ENCODE data around the gene ITPKA. TPM values are rescaled to one million over a fixed set of nuclear protein-coding genes. Genes with fewer than 3 reads are reported as not detected.

ITPKA gene
- total RNA-seq, 1 experiment from 2014 or later: 10.9 TPM

DNA sequence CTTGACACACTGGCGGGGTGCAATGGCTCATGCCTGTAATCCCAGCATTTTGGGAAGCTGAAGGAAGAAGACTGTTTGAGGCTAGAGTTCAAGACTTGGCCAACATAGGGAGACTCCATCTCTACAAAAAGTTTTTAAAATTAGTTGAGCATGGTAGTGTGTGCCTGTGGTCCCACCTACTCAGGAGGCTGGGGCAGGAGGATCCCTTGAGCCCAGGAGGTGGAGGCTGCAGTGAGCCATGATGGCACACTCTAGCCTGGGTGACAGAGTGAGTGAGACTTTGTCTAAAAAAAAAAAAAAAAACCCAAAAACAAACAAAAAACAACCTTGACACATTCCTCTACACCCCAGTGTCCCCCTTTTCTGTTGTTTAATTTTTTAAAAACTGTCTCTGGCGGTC, 4.0 kb upstream of the ITPKA start:
- DNase-seq (ENCODE audit: low read depth): no peak

DNA sequence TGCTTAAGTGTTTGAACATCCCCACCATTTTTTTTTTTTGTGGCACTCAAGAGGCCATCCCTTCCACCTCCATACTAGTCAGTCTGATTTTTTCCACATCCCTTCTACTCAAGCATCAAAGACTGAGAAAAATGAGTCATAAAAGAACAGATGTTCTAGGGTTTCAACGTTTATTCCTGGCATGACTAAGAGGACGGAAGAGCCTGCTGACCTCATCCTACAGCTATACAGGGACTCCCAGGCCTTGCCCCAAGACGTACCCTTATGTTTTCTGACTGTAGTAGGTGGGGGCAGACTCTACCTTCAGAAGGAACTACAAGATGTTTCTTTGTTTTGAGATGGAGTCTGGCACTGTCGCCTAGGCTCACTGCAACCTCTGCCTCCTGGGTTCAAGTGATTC, 3.3 kb upstream of the ITPKA start:
- peak; percentile 99 for DNase-seq (ENCODE audit: low read depth)

DNA sequence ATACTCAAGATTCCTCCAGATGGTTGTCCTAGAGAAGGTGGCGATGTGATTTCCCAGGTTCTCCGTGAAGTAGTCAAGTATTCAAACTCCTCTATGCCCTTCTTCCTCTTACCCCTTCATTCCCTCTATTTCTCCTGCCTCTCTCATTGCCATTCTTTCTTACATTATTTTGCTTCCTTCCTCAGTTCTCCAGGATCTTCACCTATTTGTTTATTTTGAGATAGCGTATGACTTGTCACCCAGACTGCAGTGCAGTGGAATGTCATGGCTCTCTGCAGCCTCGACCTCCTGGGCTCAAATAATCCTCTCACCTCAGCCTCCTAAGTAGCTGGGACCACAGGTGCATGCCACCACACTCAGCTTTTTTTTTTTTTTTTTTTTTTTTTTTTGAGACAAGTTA, 1.8 kb upstream of the ITPKA start:
- no peak for DNase-seq (ENCODE audit: low read depth)

DNA sequence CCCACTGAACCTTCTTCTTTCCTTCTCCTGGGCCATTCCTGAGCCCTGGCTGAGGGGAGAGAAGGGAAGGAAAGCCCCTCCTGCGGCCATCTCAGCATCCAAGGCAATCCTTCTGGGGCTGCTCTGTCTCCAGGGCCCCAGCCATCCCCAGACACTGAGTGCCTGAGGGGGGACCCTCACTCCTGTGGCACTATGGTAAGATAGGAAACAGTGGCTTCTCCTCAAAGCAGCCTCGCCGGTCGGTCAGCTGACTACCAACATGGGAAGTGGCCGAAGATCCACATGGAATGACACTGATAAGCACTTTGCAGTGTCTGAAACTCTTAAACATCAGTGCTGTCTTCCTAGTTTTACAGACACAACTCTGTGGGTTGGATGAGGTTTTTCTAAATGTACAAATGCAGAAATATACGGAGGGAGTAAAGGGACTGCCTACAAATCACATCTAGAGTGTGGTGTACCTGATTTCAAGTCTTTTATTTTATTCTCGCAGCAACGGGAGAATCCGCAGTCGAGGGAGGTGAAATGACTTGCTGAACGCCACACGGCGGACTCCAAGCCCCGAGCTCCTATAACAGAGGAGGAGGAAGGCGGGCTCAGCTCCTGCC, 973 bp upstream of the ITPKA start:
- DNase-seq (ENCODE audit: low read depth): no peak

DNA sequence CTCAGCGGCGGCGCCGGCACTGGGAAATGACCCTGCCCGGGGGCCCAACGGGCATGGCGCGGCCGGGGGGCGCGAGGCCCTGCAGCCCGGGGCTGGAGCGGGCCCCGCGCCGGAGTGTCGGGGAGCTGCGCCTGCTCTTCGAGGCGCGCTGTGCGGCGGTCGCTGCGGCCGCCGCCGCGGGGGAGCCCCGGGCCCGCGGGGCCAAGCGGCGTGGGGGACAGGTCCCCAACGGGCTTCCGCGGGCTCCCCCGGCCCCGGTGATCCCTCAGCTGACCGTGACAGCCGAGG, 172 bp downstream of the ITPKA start:
- no peak for DNase-seq (ENCODE audit: low read depth)

DNA sequence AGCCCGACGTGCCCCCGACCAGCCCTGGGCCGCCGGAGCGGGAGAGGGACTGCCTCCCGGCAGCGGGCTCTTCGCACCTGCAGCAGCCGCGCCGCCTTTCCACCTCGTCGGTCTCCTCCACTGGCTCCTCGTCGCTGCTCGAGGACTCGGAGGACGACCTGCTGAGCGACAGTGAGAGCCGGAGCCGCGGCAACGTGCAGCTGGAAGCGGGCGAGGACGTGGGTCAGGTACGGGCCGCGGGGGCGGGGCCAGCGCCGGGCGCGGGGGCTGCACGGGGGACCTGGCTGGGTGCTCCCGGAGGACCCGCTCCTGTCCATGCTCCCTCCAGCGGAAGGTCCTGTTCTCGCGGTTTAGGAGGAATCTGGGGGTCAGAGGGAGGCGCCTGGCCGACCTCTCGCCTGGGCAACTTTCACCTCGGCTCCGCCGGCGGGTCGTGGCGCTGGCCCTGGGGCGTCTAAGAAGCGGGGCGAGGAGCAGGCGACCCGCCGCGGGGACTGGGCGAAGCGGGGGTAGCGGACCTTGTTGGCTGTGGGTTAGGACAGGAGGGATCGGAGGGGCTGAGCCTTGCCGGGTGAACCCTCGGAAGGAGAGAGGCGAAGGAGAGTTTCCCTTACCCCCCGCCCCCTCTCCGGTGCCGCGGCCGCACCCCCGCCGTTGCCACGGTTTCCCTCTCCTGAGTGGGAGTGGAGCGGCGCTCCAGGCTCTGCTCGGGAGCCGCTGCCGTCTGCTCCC, 682 bp downstream of the ITPKA start:
- DNase-seq (ENCODE audit: low read depth): no peak

DNA sequence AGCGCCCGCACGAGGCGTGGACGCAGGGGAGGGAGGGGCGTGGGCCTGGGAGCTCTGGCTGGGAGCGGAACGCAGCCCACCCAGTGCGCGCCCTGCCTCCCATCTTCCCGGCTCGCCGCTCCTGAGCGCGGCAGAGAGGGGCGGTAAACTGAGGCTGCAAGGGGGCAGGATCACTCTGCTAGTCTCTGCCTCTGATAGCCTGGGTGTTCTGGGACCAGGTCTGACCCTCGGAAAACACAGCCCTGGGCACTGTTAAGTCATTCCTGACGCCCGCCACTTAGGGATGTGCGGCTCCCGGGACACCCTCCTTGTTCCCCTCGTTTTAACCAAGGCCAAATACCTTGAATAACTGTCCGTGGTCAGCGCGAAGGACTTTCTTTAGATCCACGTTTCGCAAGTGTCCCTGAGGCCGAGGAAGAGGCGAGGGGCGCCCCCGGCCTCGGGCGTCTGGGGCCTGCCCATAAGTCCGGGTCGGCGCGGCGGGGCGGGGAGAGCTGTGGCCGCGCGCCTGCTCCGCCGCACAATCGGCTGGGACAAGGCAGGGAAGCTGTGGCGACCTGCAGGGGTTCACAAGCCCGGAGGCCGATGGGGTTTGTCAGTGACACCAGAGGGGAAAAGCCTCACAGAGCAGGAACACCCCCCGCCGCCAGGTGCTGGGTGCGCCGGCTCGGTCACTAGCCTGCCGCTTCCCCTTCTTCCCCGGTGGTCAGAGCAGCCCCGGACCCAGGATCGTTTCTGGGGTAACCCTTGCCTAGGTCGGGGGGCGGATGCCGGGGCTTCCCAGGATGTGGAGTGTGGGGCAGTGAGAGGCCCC, 1.5 kb downstream of the ITPKA start:
- DNase-seq (ENCODE audit: low read depth): no peak

DNA sequence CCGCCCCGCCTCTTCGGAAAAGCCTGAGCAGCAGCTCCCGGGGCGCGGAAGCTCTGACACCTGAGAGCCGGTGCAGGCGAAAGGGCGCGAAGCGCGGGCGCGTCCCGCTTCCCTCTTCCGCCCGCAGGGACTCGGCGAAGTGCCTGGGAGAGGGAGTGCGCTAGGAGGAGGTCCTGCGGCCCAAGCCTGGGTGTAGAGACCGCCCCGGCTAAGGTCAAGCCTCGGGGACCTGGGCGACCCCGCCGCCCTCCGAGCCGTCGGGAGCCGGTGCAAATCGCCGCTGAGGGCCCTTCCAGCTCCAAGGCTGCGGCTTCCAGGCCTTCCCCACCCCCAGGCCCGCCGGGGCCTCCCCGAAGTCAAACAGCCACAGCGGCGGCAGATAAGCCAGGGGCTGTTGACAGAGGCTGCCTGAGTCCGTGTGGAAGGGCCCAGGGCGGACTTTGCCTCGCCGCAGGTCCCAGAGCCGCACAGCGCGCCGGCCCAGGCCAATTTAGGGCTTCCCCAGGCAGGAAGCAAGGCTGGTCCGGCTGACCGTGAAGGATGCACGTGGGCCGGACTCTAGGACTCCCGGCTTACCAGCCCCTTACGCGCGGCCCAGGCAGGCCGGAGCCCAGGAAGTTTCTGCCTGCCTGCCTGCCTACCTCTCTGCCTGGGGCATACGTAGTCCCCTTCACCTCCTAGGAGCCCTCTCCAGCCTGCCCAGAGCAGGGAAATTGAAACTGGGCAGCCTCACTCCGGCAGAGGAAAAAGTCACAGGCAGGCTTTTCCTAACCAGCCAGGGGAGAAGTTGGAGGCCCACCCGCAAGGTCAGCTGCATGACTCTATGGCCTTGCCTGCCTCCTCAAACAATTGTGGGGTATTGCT, 2.3 kb downstream of the ITPKA start:
- DNase-seq (ENCODE audit: low read depth): no peak

DNA sequence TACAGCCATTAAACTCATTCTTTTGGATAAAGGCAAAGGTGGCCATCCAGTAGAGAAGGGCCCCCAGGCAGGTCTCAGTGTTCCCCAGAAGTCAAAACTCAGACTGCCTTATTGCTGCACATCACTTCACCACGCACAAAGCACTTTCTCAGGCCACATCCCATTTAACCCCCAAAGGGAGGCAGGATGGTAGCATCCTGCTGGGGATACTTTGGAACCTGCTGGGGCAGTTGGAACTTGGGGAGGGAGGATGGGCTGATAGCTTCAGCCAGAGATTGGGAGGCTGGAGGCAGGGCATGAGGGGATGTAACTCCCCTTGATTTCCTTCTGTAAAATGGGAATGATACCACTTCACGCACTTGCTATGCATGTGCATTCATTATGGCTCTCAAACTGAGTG, 5.0 kb downstream of the ITPKA start:
- DNase-seq (ENCODE audit: low read depth): no peak

DNA sequence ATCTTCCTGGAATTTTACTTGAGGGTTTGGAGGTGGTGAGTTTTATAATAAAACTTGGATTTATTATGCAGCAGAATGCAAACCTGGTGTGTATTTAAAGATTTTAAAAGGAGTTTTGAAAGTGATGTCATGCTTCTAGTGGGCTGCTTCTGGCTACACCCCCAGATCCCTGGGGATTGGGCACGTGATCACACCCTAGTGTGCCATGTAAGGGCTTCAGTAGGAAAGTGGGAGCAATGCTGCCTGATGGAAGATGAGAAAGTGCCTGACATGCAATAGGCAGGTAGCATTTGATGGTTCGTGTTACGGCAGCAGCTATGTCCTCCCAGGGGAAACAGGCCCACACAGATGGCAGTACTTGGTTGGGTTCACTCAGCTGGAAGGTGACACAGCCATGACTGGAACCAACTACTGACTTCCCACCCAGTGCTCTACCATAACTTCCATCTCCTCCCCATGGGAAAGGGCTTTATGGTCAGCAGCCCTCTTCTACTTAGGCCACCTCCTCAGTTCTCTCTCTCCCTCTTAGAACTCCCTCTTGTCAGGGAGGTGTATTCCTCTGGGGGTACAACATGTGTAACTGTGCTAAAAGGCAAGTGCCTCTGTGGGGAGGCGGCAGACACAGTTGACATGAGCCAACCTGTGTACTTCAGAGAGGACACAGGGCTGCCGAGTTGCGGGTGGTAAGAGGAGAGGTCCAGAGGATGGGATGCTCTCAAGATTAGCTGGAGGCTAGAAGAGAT, 5.6 kb downstream of the ITPKA start:
- no peak for DNase-seq (ENCODE audit: low read depth)

DNA sequence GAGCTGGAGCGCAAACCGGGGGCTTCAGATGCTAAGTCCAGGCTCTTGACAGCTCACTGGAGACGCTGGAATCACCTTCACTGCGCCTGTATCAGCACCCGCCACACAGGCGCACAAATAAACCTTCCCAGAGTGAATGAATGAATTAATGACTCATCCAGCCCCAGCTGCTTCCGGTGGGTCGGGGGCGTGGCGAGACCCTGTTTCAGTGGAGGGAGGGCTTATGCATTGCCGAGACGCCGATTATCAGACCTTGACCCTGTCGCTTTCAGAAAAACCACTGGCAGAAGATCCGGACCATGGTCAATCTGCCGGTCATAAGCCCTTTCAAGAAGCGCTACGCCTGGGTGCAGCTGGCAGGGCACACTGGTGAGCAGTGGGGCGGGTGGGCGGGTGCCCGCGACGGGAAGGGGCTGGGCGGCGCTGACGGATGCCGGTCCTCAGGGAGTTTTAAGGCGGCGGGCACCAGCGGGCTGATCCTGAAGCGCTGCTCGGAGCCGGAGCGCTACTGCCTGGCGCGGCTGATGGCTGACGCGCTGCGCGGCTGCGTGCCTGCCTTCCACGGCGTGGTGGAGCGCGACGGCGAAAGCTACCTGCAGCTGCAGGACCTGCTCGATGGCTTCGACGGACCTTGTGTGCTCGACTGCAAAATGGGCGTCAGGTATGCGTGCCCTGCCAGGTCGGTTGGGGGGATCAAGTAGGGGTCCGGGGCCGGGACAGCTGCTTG, 7.7 kb downstream of the ITPKA start:
- DNase-seq (ENCODE audit: low read depth): no peak

DNA sequence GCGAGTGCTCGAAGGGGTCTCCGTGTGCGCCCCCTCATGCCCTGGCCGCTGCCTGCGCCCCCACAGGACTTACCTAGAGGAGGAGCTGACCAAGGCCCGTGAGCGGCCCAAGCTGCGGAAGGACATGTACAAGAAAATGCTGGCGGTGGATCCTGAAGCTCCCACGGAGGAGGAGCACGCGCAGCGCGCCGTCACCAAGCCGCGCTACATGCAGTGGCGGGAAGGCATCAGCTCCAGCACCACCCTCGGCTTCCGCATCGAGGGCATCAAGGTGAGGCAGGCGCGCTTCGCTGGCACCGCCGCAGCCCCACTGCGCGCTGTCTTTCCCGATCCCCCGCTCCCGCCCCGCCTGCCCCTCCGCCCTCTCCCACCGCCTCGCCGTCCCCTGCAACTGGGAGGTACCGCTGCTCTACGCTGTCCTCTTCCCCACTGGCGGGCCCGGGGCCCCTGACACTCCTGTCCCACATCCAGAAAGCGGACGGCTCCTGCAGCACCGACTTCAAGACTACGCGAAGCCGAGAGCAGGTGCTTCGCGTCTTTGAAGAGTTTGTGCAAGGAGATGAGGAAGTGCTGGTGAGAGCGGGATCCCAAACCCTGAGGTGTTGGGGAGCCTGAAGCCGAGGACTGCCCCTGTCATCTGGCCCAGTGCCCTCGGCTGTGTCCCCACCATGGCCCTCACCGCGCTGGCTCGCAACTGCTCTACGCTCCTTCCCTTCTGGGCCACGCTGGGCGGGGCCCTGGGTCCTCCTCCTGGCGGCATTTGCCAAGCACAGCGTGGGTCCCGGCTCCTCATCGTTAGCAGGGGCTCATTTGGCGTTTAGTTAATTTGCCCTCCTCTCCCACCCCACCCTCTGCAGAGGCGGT, 8.5 kb downstream of the ITPKA start:
- no peak for DNase-seq (ENCODE audit: low read depth)

DNA sequence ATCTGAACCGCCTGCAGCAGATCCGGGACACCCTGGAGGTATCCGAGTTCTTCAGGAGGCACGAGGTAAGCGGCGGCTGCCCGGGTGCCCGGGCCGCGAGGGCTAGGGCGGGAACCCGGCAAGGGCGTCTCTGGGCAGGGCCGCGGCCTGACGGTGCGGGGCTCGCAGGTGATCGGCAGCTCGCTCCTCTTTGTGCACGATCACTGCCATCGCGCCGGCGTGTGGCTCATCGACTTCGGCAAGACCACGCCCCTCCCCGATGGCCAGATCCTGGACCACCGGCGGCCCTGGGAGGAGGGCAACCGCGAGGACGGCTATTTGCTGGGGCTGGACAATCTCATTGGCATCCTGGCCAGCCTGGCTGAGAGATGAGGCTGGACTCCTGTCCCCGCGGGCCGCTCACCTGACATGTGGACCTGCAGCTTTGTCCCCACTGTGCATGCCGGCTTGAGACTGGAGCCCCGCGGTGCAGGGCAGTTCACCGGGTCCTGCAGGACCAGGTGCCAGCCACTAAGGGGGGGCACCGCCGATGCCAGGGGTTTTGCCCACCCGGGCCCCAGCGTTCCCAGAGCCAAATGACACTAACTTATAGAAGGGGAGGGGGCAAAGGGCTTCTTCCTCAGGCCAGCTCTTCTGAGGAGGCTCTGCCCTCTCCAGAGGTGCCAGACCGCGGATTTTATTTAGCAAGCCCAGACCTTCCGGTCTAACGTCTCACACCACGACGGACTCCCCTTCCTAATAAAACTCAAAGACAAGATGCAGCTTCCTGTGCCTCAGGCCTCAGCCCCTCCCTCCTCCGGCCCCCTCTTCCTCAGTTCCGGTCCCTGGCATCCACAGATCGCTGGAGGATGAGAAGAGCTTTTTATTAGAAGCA, 9.4 kb downstream of the ITPKA start:
- no peak for DNase-seq (ENCODE audit: low read depth)

DNA sequence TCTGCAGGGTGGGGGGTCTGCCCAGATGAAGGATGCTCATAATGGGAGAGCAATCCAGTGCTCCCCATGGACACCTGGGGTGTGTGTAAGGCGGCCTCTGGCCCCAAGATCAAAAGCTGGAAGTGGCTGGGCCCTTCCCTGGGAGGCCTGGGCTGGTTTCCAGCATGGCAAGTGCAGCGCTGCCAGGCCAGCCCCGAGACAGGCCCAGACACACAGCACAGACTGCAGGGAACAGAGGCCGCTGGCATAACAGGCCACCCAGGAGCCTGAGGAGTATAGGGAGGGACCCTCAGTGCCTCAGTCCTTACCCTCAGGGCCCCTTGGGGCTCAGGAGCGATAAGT, 10.0 kb downstream of the ITPKA start:
- DNase-seq (ENCODE audit: low read depth): no peak

DNA sequence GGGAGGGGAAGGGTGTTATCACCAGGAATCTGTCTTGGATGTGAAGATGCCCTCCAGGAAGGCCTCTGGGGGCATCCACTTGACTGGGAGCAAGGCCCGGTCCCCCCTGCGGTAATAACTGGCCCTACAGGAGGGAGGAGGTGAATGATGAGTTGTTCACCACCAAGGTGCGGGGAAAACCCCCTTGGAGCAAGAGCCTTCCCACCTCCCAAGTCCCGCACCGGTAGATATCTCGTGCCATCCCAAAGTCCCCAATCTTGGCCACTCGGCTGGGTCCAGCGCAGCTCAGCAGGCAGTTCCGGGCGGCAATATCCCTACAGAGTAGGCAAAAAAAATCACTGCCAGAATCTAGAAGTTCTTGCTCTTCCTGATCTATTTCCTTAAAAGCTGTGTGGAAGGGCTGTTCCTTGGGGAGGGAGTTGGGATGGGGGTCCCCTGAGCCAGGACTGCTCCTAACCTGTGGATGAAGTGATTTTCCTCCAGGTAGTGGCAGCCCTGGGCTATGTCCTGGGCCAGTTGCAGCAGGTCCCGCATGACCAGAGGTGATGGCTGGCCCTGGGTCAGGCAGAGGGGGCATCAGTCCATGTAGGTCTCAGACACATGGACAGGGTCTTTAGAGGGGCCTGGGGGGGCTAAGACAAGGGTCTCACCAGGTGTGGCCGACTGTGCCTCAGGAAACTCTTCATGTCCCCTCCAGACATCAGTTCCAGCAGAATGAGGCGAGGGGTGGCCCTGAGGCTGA, 11.2 kb downstream of the ITPKA start:
- no peak for DNase-seq (ENCODE audit: low read depth)

DNA sequence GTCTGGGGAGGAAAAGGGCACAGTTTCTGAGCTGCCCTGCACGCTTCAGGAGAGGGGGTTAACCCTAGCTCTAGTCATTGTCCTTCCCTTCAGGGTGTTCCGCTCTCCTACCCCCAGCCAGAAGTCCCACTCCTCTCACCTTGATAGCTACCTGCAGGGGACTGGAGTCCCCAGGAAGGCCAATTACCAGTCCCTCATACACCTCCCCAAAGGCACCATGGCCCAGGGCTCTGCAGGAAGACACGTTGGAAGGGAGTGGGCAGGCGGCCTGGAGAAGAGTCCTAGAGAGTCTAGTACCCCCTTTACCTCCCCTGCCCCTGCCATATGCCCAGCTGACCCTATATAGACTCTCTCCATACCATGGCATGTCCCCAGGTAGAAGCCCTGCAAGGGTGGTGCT, 12.1 kb downstream of the ITPKA start:
- DNase-seq (ENCODE audit: low read depth): no peak

DNA sequence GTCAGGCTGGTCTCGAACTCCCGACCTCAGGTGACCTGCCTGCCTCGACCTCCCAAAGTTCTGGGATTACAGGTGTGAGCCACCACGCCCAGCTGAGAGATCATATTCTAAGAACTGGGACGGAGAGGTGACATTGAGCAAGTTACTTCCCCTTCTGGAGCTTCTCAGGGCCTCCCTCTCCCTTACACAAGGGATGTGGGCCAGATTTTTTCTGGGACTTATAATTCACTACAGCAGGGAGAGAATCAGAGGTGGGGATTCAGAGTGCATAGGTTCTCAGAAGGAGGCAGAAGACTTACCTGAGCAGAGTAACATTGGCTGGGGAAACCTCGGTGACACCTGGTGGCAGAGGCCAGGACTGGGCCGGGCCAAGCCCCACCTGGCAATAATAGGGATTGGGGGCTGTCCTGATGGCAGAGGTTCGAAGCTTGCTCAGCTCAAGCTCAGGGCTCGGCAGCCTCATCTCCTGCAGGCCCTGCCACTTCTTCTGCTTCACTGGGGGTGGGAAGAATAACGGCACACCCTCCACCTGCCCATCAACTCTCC, 13.2 kb downstream of the ITPKA start:
- no peak for DNase-seq (ENCODE audit: low read depth)

All from HT1080 (cell line).